HG03064 (cell line): ENCODE results near the gene IPO8.
"Not testable (repeated sequence)": the region's sequence is repeated elsewhere in the genome, so short reads cannot be mapped to it uniquely, and the experiment has no call there.

ENCODE experiments used
- ATAC-seq: cut with Tn5 transposase; IDR thresholded peaks from one replicate; pipeline ENCODE4 v1.9.1; 2021; ENCODE audit warnings: low read depth; ENCODE audit not compliant: unreplicated experiment

Gene IPO8

DNA sequence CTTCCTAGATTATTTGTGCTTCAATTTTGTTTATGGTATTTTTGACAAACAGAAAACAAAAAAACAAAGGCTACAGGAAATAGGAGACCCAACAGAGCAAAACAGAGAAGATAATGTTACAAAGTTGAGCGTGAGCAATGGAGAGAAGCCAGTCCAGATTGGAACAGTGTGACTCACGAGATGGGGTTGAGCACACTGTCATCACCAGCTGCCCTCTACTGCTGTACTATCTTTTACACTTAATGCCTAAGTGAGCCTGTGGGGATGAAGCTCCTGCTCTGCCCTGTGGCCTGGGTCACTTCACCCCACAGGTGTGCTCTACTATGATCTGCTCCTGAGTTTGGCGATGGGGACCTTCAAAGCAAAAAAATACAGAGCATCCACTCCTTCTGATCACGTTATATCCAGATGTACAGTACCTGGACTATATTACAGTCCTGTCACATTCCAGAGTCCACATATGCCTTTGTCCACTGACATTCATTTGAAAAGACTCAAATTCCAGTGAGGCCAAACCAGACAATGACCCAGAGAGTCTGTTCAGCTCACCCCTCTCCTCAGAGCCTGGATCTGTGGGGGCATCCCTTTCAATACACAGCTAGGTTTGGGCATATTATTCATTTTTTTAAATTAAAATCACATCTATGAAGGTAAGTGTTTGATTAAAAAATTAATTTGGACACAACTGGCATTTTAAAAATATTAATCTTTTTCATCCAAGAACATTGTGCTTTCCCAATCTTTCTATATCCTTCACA is 4.4 kb downstream of the IPO8 start:
- no peak for ATAC-seq

- no peak for ATAC-seq
These were observed 8.2 kb downstream of the IPO8 start for GRCh38 chr12:30687265-30687986.

DNA sequence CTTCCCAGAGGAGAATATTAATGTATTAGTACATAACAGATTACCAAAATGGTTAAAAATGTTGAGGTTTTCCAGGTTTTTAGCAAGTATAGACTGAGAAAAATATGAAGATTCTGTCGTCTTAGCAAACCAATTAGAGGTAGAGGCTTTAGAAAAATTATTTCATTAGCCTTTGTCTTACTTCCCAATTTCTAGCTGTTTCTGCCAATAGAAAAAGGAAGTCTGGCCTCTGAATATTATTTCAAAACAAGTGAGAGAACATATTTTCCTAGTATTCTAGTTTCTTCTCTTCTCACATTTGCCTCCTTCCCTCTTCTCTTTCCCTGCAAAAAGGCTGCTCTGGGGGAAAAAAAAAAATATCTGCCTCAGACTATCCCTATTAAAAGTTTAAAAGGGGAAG is 16.4 kb downstream of the IPO8 start:
- ATAC-seq = no peak

GRCh38 chr12:30678221-30678620 is 17.4 kb downstream of the IPO8 start:
- ATAC-seq = no peak

DNA sequence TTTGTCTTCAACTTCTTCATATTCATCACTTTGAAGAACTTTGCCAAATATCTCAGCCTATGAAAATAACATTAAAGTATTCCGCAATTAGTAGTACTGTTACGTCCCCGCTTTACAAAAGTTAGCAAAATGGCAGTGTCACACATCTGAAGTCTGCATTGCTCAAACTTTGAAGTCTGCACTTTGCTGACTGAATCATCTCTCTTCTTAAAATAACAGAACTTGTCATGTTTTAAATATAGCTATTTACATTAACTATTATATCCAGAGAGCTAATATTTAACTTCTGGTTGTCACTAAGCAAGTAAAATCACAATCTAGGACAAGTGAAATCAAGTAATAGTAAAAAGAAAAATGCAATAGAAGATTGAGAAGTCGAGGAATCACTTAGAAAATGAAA is 34.5 kb downstream of the IPO8 start:
- ATAC-seq = no peak

DNA sequence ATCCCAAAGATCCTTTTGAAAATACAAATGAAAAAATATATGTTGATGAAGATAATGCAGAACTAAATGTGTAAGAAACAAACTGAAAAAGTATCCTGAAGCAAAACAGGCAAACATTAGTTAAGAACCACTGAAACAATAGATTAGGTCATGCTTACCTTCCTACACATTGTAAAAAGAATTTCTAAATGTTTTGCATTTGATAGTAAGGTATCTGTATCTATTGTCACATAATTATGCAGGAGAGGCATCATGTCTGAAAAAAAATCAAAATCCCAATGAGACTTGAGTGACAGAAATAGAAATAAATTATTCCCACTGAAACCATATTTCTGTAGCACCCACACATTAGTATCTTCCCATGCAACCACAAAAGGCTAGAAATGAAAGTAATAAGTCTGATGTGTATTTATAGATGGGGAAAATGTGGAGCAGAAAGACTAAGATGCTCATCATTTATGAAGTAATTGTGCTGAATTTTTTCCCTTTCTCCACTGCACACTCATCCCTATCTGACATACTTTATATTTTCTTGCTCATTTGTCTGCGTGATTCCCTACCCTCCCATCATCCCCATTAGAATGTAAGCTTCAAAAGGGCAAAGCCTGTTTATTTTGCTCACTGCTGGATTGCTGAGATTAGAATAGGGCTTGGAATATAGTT is 43.5 kb downstream of the IPO8 start:
- ATAC-seq = no peak

- no peak for ATAC-seq
These were observed 48.8 kb downstream of the IPO8 start for GRCh38 chr12:30646821-30647220.

- no peak for ATAC-seq
These were observed 52.3 kb downstream of the IPO8 start for GRCh38 chr12:30643366-30643765.

- ATAC-seq = no peak
These were observed 55.3 kb downstream of the IPO8 start for GRCh38 chr12:30640392-30640791.

DNA sequence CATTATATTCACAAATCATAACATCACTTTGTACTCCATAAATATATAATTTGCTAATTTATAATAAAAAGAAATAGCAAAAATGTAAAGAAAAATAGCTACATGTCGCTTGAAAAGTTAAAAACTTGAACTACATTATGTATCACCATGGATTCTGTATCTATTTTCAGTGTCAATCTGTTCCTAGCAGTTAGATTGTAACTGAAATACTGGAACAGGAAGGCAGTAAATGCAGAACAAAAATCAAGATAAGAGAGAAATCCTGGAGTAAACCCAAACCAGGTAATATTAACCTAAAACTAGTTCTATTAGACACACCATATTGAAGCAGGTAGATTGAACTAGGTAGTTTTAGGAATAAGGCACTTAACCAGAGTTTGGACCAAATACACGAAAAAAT is 60.3 kb downstream of the IPO8 start:
- ATAC-seq = no peak

DNA sequence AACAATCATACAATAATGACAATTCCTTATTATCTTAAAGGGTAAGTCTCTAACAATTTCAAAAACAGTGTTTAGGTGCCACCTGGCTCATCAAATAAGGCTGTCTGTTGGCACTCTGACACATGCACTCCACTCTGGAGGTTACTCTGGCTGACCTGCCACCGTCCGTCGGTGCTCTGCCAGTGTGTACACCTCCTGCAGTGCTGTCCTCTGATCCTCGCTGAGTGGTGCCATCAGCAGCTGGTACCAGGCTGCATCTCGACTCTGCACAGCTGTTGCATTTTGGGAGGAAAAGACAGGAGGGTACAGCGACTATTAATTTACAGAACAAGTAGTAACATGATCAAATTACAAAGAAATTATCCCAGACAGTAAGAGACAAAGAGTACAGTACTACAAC is 63.9 kb downstream of the IPO8 start:
- no peak for ATAC-seq

GRCh38 chr12:30630979-30631285 is 64.7 kb downstream of the IPO8 start:
- ATAC-seq = no peak

DNA sequence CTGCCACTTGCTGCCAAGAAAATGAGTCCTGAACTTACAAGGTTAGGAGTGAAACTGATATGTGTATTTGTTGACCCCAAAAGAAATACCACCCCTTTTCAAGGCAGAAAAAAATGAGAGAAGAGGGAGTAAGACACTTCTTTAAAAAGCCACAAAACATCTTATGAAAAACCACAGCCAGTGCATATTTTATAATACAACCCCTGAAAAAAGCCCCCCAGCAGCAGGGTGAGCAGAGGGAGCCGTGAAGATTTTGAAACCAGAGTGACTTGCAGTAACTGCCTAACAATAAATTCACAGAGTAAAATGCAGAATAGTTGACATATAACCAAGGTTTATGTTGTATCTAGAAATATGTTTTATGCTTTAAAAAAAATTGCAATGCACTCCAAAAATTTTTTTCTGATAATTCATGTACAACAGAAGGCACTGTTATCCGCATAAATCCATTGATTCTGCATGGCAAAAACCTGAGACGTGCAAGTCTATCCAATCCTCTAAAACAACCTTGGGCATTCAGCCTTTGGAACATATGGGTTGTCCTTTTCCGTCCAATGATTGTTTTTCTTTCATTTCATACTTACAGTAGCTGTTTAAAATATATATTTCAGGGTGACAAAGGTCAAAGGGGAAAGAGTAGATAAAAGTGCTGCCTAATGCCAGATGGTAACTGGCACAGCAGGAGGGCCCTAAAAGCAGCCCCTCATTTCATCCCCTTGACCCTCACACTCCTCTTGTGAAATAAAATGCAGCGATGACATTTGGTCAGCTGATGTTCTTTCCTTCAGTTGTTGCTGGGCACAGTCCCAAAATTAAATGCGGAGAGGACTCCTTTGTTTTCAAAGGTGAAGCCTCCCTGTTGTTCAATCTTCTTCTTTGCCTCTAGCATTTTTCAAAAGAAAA is 65.3 kb downstream of the IPO8 start:
- no peak for ATAC-seq

DNA sequence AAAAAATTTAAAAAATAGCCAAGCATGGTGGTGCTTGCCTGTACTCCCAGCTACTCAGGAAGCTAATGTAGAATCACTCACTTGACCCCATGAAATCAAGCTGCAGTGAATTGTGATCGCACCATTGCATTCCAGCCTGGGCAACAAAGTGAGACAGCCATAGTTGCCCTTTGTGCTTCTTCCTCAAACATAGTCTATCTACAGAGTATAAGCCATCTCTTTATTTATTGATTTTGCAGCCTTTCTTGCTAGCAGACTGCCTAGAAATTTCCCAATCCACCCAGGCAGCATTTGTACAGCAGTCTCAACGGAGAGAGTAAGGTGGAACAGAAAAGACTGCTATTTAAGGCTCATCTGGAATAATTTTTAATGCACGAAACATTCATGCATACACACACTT is 68.8 kb downstream of the IPO8 start:
- no peak for ATAC-seq

DNA sequence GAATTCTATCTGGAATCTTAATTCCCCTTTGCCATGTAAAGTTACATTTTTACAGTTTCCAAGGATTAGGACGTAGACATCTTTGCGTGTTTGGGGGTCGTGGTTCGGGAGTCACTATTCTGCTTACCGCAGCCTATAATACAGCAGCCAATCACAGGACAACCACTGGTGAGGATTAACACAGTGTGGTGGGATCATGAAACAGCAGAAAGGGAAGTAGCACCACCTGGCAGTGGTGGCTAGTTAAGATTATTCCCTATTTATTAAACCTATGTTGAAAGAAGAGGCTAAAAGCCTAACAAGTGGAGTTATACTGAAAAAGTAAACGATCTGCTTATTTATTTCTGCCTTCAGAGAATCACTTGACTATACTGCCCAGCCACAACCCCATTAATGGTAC is 71.7 kb downstream of the IPO8 start:
- ATAC-seq = no peak

DNA sequence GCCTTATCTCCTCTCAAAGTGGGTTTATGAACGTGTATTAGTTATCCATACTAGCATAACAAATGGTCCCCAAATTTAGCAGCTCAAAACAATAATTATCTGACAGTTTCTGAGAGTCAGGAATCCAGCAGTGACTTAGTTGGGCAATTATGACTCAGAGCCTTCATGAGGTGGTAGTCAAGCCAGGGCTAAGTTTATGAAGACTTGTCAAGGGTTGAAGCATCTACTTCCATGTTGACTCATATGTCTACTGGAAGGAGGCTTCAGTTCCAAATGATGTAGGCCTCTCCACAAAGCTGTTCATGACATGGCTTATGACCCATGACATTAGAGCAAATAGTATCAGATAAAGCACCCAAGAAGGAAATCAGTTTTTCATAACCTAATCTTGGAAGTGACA is 73.2 kb downstream of the IPO8 start:
- peak; percentile 63 for ATAC-seq

- ATAC-seq = not testable (repeated sequence)
These were observed 73.9 kb downstream of the IPO8 start for GRCh38 chr12:30621663-30622241.

GRCh38 chr12:30617346-30618016 is 78.2 kb downstream of the IPO8 start:
- no peak for ATAC-seq

DNA sequence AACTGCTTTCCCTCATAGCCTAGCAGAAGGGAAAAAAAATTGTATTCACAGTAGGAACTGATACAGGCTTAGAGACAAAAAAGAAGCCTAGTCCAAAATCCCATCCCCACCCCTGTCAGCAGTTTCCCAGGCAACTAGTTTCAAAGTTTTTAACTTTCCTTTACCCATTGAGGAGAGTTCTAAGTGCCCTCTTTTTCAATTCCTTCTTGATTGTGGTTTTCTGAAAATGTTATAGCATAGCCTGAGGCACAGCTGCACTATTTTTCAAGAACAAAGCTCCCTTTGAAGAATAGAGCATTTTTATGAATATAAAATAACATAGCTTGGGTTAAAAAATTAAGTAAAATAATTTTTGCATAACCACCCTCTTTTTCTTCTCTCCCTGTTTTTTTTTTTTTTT is 81.6 kb downstream of the IPO8 start:
- no peak for ATAC-seq
